ENCODE results near the gene C22orf31. TPM values are rescaled to one million over a fixed set of nuclear protein-coding genes. Genes with fewer than 3 reads are reported as not detected.

Gene C22orf31
- total RNA-seq, 1 experiment from 2014 or later = not detected

- Mint-ChIP-seq H3K27ac (no peak overlapping the region), H3K27me3 (ENCODE audit: low read depth) (peaks cover 9% of the 10 kb centered on the region), H3K9me3 (no peaks in the 10 kb centered on the region), H3K4me1 (peaks cover 27 to 29% of the 10 kb centered on the region in 2 experiments), H3K4me3 (no peak overlapping the region), H3K36me3 (ENCODE audit: insufficient read depth in 1 of 3, low read depth in 3 of 3) (no peaks in the 10 kb centered on the region)
- Histone ChIP-seq H2BK12ac (ENCODE audit: insufficient read length, low read depth, low read length) (no peak overlapping the region), H2BK5ac (ENCODE audit: insufficient read length, low read length) (no peak overlapping the region), H3K14ac (ENCODE audit: insufficient read depth, low read length) (no peak overlapping the region), H4K20me1 (ENCODE audit: control insufficient read depth, insufficient read depth, insufficient read length) (no peaks in the 10 kb centered on the region), H2BK120ac (ENCODE audit: low read depth, low read length, poor library complexity, severe bottlenecking) (no peak overlapping the region), H3K4me2 (ENCODE audit: insufficient read depth, insufficient read length, low read length) (no peak overlapping the region), H2BK15ac (ENCODE audit: low read depth, low read length) (no peak overlapping the region), H3K23ac (ENCODE audit: insufficient read length, low read depth, low read length) (no peak overlapping the region), H3K79me2 (ENCODE audit: insufficient read depth, low read length) (no peaks in the 10 kb centered on the region), H3K27me3 (ENCODE audit: insufficient read depth, low read length) (no peaks in the 10 kb centered on the region), H4K8ac (replicated peaks; ENCODE audit: insufficient read length, low read depth, low read length) (no peak overlapping the region), H4K5ac (ENCODE audit: insufficient read length, low read depth, low read length) (no peak overlapping the region), H4K91ac (ENCODE audit: insufficient read length, low read depth, low read length) (no peak overlapping the region), H3K18ac (ENCODE audit: insufficient read length, low read depth, low read length) (no peak overlapping the region), H3T11ph (ENCODE audit: low read length) (no peak overlapping the region), H2AK5ac (ENCODE audit: insufficient read length, low read length) (no peak overlapping the region), H3K4me1 (ENCODE audit: insufficient read depth, low read length) (peaks cover 6% of the 10 kb centered on the region), H2AFZ (ENCODE audit: low read length) (no peak overlapping the region), H2BK20ac (ENCODE audit: low read depth, low read length, poor library complexity, severe bottlenecking) (no peak overlapping the region), H3K9ac (ENCODE audit: extremely low read depth, insufficient read length, low read length) (no peak overlapping the region), H3K56ac (ENCODE audit: insufficient read length, low read depth, low read length) (no peak overlapping the region), H3K79me1 (ENCODE audit: insufficient read depth, low read depth, low read length, poor library complexity, severe bottlenecking) (no peaks in the 10 kb centered on the region), H3K23me2 (ENCODE audit: insufficient read length, low read depth, low read length, poor library complexity, severe bottlenecking) (no peaks in the 10 kb centered on the region), H3K9me3 (ENCODE audit: control insufficient read depth, low read depth, low read length) (no peaks in the 10 kb centered on the region), H3K4ac (ENCODE audit: low read depth, low read length) (no peak overlapping the region), H3K27ac (ENCODE audit: insufficient read length, low read depth, low read length) (no peak overlapping the region)
- WGBS (ENCODE audit: extremely low coverage, insufficient read length, low lambda C conversion rate) = no CpG with 5 or more reads among the region's 7 CpGs
- no peak for TF ChIP-seq CTCF (conservative IDR thresholded peaks at IDR 0.05)
- DNase-seq = no peak
These were observed 18.7 kb upstream of the C22orf31 start for GRCh38 chr22:29080106-29080975.

All from H9 (cell line).